DND-41 (cell line): ENCODE measurements around the gene CLEC4E.
"Not testable (repeated sequence)": the region's sequence is repeated elsewhere in the genome, so short reads cannot be mapped to it uniquely, and the experiment has no call there.

Source experiments
- ATAC-seq: fragments of 200-7000 bp; cut with Tn5 transposase; 3 replicates; pipeline ENCODE4 v1.9.1; 2021; ENCODE audit warnings: low read depth; ENCODE audit not compliant: insufficient read depth
- DNase-seq: peaks from one replicate; pipeline ENCODE4 v3.0.0-alpha.2; 2020
- H2AFZ ChIP-seq: 2 replicates; pipeline ENCODE4 v1.6.0; 2012; ENCODE audit warnings: low read depth, low read length
- H3K27ac ChIP-seq: 2 replicates; pipeline ENCODE4 v1.5.1; 2012; ENCODE audit warnings: low read length, inconsistent platforms
- H3K27me3 ChIP-seq: fragments of 200-600 bp; sonication (generic); 2 replicates; pipeline ENCODE4 v1.6.0; 2012; ENCODE audit warnings: low read length, mild to moderate bottlenecking, inconsistent platforms; ENCODE audit not compliant: insufficient read depth, poor library complexity
- H3K36me3 ChIP-seq: 2 replicates; pipeline ENCODE4 v1.5.1; 2012; ENCODE audit warnings: low read length, inconsistent platforms; ENCODE audit not compliant: insufficient read depth
- H3K4me1 ChIP-seq: 2 replicates; pipeline ENCODE4 v1.5.1; 2012; ENCODE audit warnings: mild to moderate bottlenecking, low read length; ENCODE audit not compliant: insufficient read depth
- H3K4me2 ChIP-seq: 2 replicates; pipeline ENCODE4 v1.6.0; 2012; ENCODE audit warnings: mild to moderate bottlenecking, moderate library complexity, low read length, inconsistent platforms; ENCODE audit not compliant: insufficient read depth
- H3K4me3 ChIP-seq, 2 experiments: fragments of 200-600 bp in 1 of 2; shearing (Covaris generic) in 1 of 2; 2 replicates each; pipeline ENCODE4 v1.5.1; 2012 to 2016; ENCODE audit warnings: inconsistent platforms in 2 of 2, low read length in 2 of 2, mild to moderate bottlenecking in 2 of 2, low read depth in 1 of 2, moderate library complexity in 1 of 2
- H3K79me2 ChIP-seq: 2 replicates; pipeline ENCODE4 v1.6.0; 2012; ENCODE audit warnings: low read length, inconsistent platforms; ENCODE audit not compliant: insufficient read depth
- H3K9ac ChIP-seq: 2 replicates; pipeline ENCODE4 v1.6.0; 2012; ENCODE audit warnings: low read depth, mild to moderate bottlenecking, inconsistent platforms, low read length, moderate library complexity
- H3K9me3 ChIP-seq: 2 replicates; pipeline ENCODE4 v1.5.1; 2012; ENCODE audit warnings: low read length, moderate library complexity, mild to moderate bottlenecking, inconsistent platforms; ENCODE audit not compliant: insufficient read depth, severe bottlenecking
- H4K20me1 ChIP-seq: 2 replicates; pipeline ENCODE4 v1.6.0; 2012; ENCODE audit warnings: low read length; ENCODE audit not compliant: insufficient read depth
- EZH2 ChIP-seq: IDR thresholded peaks from 3 replicates; pipeline ENCODE4 v1.6.1; 2012; ENCODE audit warnings: borderline replicate concordance, low read depth, mild to moderate bottlenecking, moderate library complexity, low read length, inconsistent platforms; ENCODE audit not compliant: severe bottlenecking
- TF ChIP-seq, protein P1 (sequence below): IDR thresholded peaks from 2 replicates; pipeline ENCODE4 v1.5.1; 2012; ENCODE audit warnings: borderline replicate concordance, low read length, moderate library complexity, mild to moderate bottlenecking; ENCODE audit not compliant: poor library complexity, severe bottlenecking; ENCODE audit errors: extremely low read depth

The CLEC4E gene

DNA sequence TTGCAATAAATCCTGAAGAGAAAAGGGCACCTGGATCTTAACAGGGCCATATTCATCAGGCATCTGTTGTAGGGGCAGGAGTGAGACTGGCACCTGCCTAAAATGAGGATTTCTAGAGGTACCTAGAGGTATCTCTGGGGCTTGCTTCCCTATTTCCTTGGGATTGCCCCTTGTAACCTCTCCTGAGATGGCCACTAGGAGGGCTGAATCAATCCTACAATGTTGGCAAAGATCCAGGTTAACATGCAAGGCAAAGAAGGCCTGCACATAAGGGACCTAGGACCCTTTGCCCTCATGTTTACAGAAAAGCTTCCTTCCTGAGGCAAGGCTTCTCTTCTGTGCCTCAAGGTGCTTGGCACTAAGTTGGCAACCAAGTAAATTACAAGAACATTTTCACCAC is 25.8 kb upstream of the CLEC4E start:
- ATAC-seq: no peak
- Histone ChIP-seq H2AFZ (no peak overlapping the region), H4K20me1 (no peaks in the 10 kb centered on the region), H3K4me2 (no peak overlapping the region), H3K27me3 (peaks cover 4% of the 10 kb centered on the region), H3K9ac (no peak overlapping the region), H3K4me1 (no peaks in the 10 kb centered on the region), H3K4me3 (no peak overlapping the region), H3K36me3 (no peaks in the 10 kb centered on the region), H3K9me3 (peaks cover 6% of the 10 kb centered on the region), H3K79me2 (no peaks in the 10 kb centered on the region), H3K27ac (no peak overlapping the region)
- DNase-seq: no peak
- TF ChIP-seq, protein P1, sequence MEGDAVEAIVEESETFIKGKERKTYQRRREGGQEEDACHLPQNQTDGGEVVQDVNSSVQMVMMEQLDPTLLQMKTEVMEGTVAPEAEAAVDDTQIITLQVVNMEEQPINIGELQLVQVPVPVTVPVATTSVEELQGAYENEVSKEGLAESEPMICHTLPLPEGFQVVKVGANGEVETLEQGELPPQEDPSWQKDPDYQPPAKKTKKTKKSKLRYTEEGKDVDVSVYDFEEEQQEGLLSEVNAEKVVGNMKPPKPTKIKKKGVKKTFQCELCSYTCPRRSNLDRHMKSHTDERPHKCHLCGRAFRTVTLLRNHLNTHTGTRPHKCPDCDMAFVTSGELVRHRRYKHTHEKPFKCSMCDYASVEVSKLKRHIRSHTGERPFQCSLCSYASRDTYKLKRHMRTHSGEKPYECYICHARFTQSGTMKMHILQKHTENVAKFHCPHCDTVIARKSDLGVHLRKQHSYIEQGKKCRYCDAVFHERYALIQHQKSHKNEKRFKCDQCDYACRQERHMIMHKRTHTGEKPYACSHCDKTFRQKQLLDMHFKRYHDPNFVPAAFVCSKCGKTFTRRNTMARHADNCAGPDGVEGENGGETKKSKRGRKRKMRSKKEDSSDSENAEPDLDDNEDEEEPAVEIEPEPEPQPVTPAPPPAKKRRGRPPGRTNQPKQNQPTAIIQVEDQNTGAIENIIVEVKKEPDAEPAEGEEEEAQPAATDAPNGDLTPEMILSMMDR: no peak
- TF ChIP-seq EZH2: no peak

DNA sequence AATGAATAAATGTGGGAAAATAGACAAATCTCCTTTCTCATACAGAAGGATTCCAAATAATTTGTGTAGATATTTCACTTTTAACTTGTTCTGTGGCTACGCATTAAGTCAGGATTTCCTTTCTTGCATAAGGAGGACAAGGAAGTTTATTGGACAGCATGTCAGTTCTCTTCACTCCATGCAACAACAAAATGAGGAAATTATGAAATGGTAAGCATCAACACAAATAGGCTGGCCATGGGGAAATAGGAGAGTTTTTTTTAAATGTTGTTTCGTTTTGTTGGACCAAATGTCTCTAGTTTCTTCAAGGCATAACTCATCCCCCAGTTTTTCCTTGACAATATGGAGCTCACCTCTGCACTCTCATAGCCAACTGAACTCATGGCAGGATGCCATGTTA is 25.3 kb upstream of the CLEC4E start:
- H3K4me2 ChIP-seq, H3K4me3 ChIP-seq, ATAC-seq, H4K20me1 ChIP-seq, H3K27me3 ChIP-seq, H3K27ac ChIP-seq, DNase-seq, H3K4me1 ChIP-seq, H3K36me3 ChIP-seq, H3K9me3 ChIP-seq, H3K79me2 ChIP-seq, H2AFZ ChIP-seq, H3K9ac ChIP-seq: not testable (repeated sequence)

DNA sequence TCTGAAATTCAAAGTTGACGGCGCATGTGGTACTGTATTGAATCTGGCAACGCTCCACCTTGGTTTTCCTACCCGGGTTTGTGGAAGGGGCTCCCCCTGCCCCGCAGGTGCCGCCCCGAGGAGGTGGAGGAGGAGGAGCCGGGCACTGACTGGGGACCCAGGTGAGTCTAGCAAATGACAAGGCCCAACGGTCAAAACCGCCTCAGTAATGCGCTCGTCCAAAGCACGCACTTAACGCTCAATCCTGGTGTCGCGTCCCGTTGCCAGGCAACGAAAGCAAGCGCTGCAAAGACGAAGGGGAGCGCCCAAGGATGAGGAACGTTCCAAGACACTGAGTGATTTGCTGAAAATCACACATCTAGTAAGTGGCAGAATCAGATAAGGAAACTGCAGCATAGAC is 24.0 kb upstream of the CLEC4E start:
- Histone ChIP-seq H4K20me1 (no peaks in the 10 kb centered on the region), H3K4me1 (no peaks in the 10 kb centered on the region), H3K36me3 (no peaks in the 10 kb centered on the region), H3K27me3 (peaks cover 4% of the 10 kb centered on the region), H3K4me3 (no peak overlapping the region), H3K27ac (no peak overlapping the region), H3K4me2 (no peak overlapping the region), H2AFZ (no peak overlapping the region), H3K79me2 (no peaks in the 10 kb centered on the region), H3K9me3 (peaks cover 6% of the 10 kb centered on the region), H3K9ac (no peak overlapping the region)
- no peak for ATAC-seq
- no peak for DNase-seq
- TF ChIP-seq EZH2: no peak
- TF ChIP-seq, protein P1: no peak

GRCh38 chr12:8563356-8563755 is 22.7 kb upstream of the CLEC4E start:
- Histone ChIP-seq H3K36me3 (no peaks in the 10 kb centered on the region), H3K79me2 (no peaks in the 10 kb centered on the region), H3K27ac (no peak overlapping the region), H2AFZ (no peak overlapping the region), H3K4me1 (no peaks in the 10 kb centered on the region), H4K20me1 (no peaks in the 10 kb centered on the region), H3K9ac (no peak overlapping the region), H3K4me3 (no peak overlapping the region), H3K9me3 (peaks cover 6% of the 10 kb centered on the region), H3K4me2 (no peak overlapping the region), H3K27me3 (peaks cover 4% of the 10 kb centered on the region)
- DNase-seq (no peak), ATAC-seq (no peak)
- TF ChIP-seq EZH2: no peak
- TF ChIP-seq, protein P1: no peak
